ENCODE data around the gene MARCHF5.
"Not testable (repeated sequence)": the region's sequence is repeated elsewhere in the genome, so short reads cannot be mapped to it uniquely, and the experiment has no call there.

GRCh38 chr10:92347035-92347676, 56.2 kb downstream of the MARCHF5 start:
- not testable (repeated sequence) for TF ChIP-seq CTCF (IDR thresholded peaks at IDR 0.05; ENCODE audit: low read depth, low read length); EZH2phosphoT487 (IDR thresholded peaks at IDR 0.05; ENCODE audit: low read depth)

All from OCI-LY3 (cell line).